Frontal cortex (tissue), 4 donors: ENCODE results near the gene GPR75. TPM values are rescaled to one million over a fixed set of nuclear protein-coding genes. Genes with fewer than 3 reads are reported as not detected.
A peak's percentile ranks its signal among the peaks of the same experiment; 100 is the strongest.
"Not testable (repeated sequence)": the region's sequence is repeated elsewhere in the genome, so short reads cannot be mapped to it uniquely, and the experiment has no call there.

Experiments used
- DNase-seq, 2 donors: peaks; one replicate each; pipeline ENCODE4 v3.0.0; 2012; ENCODE audit warnings: low spot score in 2 of 2
- FAIRE-seq: peaks from 2 replicates; lab custom pipeline; 2012; peaks lifted over from hg19 to GRCh38; lab: Jason Lieb, UNC
- total RNA-seq: library from RNA; depleted of rRNA; stranded (reverse); fragments of >200 nt; gene quantifications from one replicate; pipeline ENCODE4 v1.2.3, GENCODE V29; 2014
- donor health status: control.
- donor health status: control.
- donor health status: control.

The GPR75 gene
- total RNA-seq, 1 donor from 2014 or later: 18.3 TPM

DNA sequence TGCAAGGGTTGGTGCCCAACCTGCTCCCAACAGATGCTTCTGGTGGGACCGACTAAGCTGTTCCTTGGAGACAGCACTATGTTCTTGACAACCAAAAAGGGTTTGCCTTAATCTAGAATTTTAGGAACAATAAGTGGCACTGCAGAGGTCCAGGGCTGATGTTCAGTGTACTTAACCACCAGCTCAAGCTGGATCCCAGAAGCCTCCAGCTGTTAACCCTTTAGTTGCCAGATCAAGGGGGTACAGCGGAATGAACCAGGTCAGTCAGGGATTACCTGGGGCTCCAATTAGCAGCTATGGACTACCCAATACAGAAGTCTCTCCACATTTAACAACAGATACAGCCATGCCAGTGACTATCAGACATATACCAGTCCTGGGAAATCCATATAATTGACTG lies 3.5 kb downstream of the GPR75 start:
- DNase-seq: peak in 1 of 2 donors; percentile 14

DNA sequence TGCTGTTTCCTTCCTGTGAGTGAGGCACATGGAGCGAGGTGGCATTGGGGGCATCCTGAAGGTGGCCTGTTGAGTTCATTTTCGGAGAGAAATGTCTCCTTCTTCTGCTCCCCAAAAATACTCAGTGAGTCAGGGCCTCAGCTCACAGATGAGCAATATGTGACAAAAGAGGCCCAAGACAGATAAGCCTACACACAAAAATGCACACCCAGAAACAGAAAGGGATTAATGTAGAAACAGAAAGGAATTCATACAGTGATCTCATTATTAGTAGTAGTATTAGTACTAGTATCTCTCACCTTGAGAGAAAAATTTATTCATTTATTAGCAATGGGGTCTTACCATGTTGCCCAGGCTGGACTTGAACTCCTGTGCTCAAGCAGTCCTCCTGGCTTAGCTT lies 5.1 kb downstream of the GPR75 start:
- FAIRE-seq: no peak

More for the DNA sequence above, 3.5 kb downstream of the GPR75 start:
- FAIRE-seq: no peak

DNA sequence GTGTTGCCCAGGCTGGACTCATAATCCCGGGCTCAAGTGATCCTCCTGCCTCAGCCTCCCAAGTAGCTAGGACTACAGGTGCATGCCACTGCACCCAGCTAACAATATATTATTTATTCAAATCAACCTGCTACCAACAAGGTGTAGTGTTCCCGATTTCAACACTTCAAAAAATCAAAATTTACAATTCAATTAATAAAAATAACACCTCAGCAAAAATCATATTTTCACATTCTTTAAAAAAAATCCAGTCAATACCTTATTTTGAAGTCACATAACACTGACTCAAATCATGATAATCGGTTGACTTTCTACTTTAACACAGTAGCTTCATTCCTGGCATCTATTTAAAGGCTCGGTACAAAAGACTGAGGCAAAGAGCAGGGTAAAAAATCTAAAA lies 7.2 kb downstream of the GPR75 start:
- no peak for DNase-seq
- no peak for FAIRE-seq

More for the DNA sequence above, 5.1 kb downstream of the GPR75 start:
- DNase-seq: no peak

DNA sequence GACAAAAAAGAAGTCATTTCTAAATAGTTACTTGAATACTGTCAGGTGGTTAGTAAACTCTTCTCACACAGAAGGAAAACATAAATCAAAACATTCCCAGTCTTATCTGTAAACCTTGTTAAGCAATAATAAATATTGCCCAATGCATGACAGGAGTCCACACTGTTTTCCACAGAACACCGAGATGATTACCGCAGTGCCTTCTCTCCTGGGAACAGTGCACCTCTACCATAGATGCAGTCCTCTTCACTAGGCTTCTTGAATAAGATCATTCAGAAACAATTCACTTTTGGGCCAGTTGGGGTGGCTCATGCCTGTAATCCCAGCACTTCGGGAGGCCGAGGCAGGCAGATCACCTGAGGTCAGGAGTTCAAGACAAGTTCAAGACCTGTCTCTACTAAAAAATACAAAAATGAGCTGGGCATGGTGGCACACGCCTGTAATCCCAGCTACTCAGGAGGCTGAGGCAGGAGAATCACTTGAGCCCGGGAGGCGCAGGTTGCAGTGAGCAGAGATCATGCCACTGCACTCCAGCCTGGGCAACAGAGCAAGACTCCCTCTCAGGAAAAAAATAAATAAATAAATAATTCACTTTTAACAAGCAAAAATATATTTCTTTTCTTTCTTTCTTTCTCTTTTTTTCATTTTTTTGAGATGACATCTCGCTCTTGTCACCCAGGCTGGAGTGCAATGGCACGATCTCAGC lies 8.6 kb downstream of the GPR75 start:
- not testable (repeated sequence) for FAIRE-seq, DNase-seq

DNA sequence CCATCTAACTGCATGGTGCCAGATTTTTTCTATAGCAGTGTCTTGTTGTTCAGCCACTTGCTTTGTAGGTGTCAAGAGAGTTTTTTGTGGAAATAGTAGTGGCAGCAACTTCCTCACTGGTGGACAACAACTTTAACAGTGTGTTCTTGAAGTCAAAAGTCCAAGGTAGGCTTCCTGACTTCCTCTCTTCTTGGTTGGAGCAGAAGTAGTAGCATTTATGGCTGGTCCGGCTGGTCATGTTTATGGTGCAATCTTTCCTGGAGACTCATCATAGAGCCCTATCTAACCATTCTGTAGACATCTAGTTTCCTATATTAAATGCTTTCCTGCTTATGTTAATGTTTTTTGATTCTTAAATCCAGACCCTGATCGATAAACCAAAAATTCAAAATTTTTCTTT lies 11.7 kb downstream of the GPR75 start:
- no peak for FAIRE-seq
- DNase-seq: no peak

DNA sequence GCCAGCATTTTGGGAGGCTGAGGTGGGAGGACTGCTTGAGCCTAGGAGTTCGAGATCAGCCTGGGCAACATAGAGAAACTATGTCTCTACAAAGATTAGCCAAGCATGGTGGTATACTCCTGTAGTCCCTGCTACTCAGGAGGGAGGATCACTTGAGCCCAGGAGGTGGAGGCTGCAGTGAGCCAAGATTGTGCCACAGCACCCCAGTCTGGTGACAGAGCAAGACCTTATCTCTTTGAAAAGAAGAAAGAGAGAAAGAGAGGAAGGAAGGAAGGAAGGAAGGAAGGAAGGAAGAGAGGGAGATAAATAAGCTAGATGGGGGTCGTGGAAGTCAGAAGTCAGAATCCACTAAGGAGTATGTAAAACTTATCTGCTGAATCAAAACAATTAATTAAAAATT lies 16.2 kb downstream of the GPR75 start:
- FAIRE-seq (no peak), DNase-seq (no peak)

DNA sequence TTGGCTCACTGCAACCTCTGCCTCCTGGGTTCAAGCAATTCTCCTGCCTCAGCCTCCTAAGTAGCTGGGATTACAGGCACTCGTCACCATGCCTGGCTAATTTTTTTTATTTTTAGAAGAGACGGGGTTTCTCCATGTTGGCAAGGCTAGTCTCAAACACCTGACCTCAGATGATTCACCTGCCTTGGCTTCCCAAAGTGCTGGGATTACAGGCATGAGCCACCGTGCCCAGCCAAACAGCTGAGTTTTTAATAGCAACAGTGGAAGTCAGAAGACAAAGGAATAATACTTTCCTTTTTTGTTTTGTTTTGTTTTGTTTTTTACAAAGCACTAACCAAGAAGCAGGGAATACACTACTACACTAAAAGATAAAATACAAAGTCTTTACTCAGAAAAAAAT lies 16.9 kb downstream of the GPR75 start:
- FAIRE-seq: no peak
- DNase-seq: no peak

DNA sequence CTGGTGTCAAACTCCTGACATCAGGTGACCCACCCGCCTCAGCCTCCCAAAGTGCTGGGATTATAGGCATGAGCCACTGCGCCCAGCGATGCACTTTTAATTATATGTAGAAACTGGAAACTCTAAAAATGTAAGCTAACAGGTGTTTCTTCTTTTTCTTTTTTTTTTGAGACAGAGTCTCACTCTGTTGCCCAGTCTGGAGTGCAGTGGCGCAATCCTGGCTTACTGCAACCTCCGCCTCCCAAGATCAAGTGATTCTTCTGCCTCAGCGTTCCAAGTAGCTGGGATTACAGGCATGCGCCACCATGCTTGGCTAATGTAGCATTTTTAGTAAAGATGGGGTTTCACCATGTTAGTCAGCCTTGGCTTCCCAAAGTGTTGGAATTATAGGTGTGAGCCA lies 18.1 kb downstream of the GPR75 start:
- FAIRE-seq, DNase-seq: not testable (repeated sequence)

DNA sequence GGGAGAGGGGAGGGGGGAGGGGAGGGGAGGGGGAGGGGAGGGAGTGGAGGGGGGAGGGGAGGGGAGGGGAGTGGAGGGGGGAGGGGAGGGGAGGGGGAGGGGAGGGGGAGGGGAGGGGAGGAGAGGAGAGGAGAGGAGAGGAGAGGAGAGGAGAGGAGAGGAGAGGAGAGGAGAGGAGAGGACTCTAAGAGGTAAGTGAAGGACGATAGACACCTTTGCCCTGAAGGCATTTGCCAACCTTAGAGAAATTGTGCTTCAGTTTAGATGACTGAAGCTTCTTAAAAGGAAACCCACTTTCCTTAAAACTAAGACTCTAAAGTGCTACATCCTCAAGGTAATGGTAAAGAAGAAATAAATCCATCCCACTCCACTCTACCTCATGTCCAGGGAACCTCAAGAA lies 19.2 kb downstream of the GPR75 start:
- no peak for DNase-seq
- FAIRE-seq: no peak

DNA sequence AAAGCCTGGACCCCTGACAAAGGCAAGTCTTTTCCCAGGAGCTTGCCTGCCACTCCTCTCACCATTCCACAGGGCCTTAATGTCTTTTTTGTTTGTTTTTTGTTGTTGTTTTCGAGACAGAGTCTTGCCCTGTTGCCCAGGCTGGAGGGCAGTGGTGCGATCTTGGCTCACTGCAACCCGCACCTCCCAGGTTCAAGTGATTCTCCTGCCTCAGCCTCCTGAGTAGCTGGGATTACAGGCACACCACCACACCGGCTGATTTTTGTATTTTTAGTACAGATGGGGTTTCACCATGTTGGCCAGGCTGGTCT lies 29.8 kb downstream of the GPR75 start:
- not testable (repeated sequence) for FAIRE-seq, DNase-seq

DNA sequence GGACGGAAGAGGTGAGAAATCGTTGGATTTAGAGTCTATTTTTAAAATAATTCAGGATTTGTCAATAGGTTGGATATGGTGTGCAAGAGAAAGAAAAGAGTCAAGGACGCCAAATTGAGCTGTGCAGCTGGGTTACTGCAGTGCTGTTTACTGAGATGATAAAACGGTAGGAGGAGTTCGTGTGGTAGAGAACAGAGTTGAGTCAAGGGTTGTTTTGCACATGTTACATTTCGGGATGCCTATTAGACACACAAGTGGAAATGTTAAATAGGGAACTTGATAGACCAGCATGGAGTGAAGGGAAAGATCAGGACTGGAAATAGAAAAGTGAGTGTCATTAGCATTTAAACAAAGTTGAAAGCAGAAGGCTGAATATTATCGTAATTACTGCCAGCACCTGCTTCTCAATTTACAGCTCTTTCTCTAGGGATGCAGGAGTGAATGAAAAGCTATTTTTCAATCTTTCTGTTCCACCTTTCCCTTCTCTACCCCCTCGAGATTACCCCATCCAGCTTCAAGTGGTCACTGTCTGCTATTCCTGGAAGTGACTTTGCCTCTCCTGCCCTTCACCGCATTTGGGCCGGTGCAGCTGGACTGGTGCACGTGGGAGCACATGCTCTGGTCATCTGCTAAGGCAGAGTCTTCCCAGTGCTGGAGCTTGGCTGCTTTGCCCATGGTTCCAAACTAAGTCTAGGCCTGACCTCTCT lies 30.3 kb downstream of the GPR75 start:
- no peak for FAIRE-seq
- DNase-seq: no peak

DNA sequence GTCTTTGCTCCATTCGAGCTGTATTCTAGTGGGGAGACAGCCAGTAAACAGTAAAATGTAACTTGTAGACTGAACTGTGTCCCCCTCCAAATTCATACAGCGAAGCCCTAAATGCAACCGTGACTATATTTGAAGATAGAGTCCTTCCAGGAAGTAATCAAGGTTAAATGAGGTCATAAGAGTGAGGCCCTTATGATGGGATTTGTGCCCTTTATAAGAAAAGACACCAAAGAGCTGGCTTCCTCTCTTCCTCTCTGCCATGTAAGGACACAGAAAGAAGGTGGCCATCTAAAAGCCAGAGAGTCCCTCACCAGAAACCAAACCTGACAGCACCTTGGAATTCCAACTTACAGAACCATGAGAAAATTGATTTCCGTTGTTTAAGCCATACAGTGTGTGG lies 31.4 kb downstream of the GPR75 start:
- no peak for FAIRE-seq

DNA sequence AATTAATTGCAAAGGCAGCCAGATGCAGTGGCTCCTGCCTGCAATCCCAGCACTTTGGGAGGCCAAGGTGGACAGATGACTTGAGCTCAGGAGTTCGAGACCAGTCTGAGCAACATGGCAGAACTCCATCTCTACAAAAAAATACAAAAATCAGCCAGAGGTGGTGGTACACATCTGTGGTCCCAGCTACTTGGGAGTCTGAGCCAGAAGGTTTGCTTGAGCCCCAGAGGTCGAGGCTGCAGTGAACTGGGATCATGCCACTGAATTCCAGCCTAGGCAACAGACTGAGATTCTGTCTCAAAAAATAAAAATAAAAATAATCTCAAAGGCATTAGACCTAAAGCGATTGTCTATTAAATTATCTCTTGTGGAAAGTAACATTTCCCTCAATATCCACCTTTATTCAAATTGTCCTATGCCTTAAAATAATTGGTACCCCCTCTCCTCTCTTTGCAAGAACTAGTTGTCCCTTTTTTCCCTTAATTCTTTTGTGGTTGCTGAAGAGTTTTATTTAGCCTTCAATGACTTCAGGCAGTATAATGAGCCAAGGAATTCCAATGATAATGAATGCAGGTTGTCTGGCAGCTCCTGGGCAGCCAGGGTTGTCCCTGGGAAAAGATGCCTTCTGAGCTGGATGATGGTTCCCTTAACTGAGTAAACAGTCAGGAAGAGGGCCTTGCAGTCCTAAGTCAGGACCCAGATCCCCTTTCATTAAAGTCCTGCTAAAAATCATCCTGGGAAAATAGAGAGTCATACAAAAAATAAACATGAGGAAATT lies 32.2 kb downstream of the GPR75 start:
- FAIRE-seq: no peak
- no peak for DNase-seq

More for the DNA sequence above, 31.4 kb downstream of the GPR75 start:
- DNase-seq: no peak

DNA sequence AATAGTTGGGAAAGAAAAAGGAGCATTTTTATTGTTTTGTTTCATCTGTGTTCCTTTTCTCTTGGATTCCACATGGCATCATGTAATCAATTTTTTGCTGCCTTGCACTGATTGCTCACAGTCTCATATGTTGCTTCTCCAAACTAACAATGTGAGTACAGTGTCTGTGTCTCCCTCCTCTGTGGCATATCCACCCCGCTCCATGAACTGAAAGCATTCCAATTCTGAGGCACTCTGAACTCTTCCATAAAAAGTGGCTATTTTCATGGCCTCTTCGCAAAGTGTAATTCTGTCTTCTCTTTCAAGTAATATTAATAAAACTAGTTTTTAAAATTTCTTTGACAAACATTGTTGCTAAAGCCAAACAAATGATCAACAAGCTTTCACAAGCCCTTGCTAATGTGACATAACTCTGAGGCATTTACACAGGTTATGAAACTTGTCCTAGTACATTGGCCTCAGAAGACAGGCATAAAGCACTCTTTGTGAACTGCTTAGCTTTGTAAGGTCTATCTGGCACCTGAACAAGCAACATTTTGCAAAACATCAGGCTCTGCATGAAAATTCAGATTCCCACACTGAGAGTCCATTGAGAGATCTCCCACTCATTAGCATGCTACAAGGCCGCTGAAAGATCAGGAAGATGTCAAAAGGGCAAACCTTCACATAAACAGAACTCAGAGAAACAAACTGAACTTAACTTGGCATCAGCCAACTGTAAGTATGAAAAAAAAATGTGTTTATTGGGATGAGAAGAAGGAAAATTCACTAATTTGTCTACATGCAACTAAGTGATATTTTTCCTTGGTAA lies 33.0 kb downstream of the GPR75 start:
- FAIRE-seq (no peak), DNase-seq (peak in 1 of 2 donors; percentile 20)

DNA sequence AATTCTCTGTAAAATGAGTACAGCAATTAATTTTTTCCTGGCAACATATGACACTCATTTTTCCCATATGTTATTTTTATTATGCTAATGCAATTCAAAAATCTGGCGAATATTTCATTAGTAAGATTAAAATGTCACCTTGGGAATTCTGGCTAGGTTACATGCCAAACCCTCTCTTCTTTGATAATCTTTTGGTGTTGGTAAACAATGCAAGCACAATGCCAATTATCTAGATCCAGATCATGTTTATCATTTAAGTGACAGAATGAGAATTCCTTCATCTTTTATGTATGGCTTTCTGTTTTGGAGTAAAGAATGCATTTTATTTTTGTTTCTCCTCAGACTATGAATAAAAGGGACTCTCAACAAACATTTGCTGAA lies 33.7 kb downstream of the GPR75 start:
- FAIRE-seq (no peak), DNase-seq (no peak)

DNA sequence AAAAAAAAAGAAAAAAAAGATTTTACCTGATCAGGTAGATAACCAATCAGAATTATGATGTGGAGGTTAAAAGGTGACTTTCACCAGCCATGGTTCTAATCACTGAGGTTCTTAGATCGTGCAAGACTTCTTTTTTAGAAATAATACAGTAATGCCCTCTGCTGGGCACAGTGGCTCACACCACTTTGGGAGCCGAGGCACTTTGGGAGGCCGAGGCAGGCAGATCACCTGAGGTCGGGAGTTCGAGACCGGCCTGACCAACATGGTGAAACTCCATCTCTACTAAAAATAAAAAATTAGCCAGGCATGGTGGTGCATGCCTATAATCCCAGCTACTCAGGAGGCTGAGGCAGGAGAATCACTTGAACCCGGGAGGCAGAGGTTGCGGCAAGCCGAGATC lies 36.1 kb downstream of the GPR75 start:
- not testable (repeated sequence) for DNase-seq, FAIRE-seq

DNA sequence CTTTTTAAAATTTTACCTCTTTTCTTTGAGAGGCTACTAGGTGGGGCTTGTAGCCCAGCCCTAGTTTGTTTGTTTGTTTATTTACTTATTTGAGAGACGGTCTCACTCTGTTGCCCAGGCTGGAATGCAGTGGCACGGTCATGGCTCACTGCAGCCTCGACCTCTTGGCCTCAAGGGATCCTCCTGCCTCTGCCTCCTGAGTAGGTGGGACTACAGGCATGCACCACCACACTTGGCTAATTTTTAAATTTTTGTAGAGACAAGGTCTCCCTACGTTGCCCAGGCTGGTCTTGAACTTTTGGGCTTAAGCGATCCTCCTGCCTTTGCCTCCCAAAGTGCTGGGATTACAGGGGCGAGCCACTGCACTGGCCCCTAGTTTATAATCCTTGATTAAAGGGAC lies 38.0 kb downstream of the GPR75 start:
- no peak for FAIRE-seq
- DNase-seq: no peak

DNA sequence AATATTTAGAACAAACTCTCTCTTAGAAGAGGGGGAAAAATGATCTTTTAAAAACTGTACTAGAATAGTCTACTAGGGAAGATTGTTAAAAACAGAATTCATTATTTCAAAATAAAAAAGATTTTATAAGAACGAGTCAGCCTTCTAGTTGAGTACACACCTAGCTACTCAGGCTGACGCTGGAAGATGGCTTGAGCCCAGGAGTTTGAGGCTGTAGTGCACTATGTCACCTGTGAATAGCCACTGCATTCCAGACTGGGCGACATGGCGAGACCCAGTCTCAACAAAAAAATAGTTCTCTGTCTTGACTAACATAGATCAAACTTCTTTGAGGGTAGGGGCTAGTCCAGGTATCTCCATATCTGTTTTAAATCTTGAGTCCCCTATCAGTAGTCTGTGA lies 39.1 kb downstream of the GPR75 start:
- DNase-seq: no peak
- FAIRE-seq: no peak

DNA sequence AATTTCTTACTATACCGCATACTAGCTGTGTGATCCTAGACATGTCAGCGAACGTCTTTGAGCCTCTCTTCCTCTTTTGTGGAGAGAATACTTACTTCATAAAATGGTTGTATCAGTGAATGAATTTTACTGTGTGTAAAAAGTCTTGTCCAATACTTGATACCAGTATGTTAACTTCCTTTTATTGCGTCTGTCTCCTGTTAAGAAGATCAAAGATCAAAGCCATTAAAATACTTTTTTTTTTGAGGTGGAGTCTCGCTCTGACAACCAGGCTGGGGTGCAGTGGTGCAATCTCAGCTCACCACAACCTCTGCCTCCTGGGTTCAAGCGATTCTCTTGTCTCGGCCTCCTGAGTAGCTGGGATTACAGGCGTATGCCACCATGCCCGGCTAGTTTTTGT lies 39.7 kb downstream of the GPR75 start:
- no peak for DNase-seq
- FAIRE-seq: no peak

DNA sequence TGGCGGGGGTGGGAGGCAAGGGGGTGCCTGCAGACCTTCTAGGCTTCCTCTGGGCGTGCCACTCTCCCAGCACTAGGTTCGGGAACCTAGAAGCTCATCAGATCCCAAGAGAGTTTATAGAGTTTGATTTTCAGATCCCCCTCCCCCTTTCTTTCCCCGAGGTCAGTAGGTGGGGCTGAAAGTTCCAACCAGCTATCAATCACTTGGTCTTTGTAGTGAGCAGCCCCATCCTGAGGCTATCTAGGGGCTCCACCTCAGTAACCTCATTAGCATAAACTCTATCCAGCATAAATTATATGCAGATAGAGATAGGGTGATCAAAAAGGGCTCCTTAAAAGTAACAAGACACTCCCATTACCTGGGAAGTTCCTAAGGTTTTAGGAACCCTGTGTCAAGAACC lies 40.1 kb downstream of the GPR75 start:
- no peak for DNase-seq
- FAIRE-seq: no peak
